Activated CD8-positive, alpha-beta memory T cell treated with anti-CD3 and anti-CD28 coated beads, Interleukin-2, amount 50 U/mL, for 24 hours (primary cell): Measurements from ENCODE around the gene FLAD1.

Experiments
- DNase-seq: peaks from one replicate; pipeline ENCODE4 v3.0.0-alpha.2; 2020; ENCODE audit errors: extremely low read depth

FLAD1 gene

GRCh38 chr1:155017041-155017945 is 34.1 kb downstream of the FLAD1 start:
- DNase-seq = peak; percentile 61

DNA sequence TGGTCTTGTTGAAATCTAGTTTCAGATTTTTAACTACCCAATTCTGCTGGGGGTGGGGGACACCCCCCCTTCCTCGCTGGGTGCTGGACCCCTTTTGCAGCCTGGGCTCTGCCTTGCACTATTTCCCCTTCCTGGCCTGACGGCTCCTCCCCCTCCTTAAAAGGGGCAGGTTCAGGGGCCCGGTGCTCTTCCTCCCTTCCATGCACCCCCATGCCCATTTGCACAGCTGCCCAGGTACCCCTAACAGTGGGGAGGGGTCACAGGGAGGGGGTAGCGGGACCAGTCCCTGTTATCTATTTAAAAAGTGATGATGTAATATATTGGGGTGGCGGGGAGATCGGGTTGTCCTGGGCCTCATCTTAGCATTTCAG is 34.8 kb downstream of the FLAD1 start:
- no peak for DNase-seq

DNA sequence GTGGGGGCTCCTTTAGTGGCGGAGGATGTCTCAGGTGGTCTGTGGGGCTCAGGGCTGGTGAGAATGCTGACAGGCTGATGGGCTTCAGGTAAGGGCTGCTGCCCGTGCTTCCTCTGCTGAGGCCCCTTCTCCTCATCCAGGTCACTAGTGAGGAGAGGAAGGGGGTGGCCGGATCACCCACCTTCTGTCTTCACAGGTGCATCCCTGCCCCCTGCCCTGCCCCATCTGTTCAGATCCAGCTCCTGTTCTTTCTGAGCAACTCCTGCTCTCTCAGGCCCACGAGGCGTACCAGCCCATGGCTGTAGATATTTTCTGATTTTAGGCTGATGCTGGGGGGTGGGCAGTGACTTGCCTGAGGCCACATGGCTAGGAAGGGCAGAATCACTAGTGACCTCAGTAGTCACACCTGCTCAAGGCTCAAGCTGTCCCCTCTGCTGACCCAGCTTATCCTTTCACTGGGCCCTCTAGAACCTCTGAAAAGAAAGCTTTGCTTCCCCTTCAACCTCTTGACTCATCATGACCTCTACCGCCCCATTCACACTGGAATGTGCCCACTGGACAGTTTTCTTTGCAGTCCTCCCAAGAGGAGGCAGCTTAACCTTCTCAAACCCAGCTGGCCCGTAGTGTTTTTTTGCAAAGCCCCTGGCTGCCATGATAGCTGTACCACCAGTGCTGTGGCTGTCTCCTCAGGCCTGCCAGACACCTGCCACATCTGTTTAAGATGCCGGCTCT is 35.6 kb downstream of the FLAD1 start:
- no peak for DNase-seq

GRCh38 chr1:155019377-155020245 is 36.5 kb downstream of the FLAD1 start:
- no peak for DNase-seq

DNA sequence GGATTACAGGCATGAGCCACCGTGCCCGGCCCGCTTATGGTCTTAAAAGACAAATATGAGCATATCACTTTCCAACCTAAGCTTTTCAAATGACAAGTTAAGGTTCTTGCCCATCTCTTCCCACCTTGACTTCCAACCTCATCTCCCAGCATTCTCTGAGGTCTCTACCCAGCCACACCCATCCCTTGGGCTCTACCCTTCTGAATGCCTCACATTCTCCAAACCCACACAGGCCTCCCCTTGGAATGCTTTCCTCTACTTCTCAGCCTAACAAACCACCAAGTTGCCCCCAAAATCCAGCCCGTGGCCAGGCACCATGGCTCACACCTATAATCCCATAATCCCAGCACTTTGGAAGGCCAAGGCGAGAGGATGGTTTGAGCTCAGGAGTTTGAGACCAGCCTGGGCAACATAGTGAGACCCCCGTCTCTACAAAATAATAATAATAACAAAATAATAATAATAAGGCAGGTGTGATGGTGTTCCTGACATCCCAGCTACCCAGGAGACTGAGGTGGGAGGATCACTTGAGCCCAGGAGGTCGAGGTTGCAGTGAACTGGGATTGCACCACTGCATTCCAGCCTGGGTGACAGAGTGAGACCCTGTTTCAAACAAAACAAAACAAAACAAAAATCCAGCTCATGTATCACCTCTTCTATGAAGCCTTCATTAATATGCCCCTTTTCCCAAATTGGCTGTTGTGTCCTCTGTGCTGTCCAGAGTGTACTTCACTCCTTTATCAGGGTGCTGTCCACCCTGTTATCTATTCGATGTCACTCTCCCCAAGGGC is 39.2 kb downstream of the FLAD1 start:
- no peak for DNase-seq

DNA sequence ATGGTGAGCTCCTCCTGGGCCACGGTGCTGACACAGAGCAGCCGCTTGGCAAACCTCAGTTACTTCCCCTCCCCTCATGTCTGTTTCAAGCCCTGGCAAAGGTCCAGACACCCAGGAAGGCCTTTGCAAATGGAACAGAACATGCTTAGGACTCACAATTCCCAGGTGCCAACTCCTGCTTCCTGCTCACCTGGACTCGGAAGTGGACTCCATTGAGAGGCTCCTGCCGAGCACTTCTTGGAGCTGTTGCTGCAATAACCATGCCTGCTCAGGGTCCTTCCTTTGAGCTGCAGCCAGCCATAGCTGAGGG is 39.7 kb downstream of the FLAD1 start:
- DNase-seq = no peak

- DNase-seq = no peak
Measured at GRCh38 chr1:155023627-155024026, 40.5 kb downstream of the FLAD1 start.

DNA sequence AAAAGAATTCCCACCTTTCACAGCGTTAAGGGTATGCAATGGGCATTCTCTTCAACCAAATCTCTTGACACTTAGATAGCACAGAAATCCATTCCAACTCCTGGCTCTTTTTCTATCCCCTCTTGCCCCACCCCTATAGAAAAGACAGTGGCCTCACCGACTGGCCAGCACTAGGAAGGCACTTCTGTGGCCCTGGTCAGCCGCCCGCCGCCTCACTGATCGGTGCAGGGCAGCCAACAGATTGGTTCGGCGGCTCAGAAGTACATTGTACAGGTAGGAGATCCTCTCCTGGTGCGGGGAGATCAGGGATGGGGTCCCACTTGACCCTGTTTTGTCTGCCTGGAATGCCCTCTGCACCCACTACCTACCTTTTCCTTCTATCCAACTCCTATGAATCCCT is 41.2 kb downstream of the FLAD1 start:
- DNase-seq = no peak

DNA sequence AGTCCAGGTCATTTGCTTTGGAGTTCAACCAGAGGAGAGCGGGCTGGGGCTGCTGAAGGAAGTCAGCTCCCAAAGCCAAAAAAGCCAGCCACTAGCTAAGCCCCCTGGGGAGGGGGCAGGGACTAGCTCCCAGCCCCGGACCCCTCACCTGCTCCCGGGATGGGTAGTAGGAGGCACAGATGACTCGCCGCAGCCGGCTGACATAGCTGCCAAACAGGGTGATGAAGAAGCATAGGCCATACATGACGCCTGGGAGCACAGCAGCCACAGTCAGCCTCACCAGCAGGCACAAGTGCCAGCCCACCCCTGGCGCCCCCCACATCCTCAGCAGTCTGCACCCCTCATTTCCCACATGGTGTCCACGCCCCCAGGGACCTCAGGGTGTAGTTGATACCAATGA is 43.0 kb downstream of the FLAD1 start:
- DNase-seq = no peak

GRCh38 chr1:155026588-155026987 is 43.4 kb downstream of the FLAD1 start:
- DNase-seq = no peak

GRCh38 chr1:155029513-155030242 is 46.5 kb downstream of the FLAD1 start:
- no peak for DNase-seq

DNA sequence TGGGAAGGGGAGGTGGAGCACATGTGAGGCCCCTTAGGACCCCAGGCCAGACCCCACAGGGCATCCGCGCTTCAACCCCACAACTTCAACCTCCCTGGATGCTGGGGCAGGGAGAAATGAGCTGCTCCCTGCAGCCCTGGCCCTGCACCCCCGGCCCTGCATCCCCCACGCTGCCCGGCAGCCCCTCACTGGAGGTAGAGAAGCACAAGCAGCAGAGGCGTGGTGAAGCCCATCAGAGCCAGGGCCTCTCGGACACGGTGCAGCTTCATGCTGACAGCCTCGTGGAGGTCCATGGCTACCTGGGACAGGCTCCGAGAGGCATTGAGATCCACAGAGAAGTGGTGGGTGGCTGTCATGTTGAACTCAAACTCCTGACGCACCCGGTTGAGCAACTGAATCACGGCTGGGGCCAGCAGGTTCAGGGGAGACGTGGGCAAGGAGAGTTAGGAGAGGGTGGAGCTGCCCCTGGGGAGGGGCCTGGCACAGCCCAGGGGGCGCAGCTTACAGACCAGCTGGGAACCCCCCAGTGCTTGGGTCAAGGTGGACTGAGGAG is 47.2 kb downstream of the FLAD1 start:
- DNase-seq = no peak

GRCh38 chr1:155030899-155031298 is 47.8 kb downstream of the FLAD1 start:
- DNase-seq = no peak

DNA sequence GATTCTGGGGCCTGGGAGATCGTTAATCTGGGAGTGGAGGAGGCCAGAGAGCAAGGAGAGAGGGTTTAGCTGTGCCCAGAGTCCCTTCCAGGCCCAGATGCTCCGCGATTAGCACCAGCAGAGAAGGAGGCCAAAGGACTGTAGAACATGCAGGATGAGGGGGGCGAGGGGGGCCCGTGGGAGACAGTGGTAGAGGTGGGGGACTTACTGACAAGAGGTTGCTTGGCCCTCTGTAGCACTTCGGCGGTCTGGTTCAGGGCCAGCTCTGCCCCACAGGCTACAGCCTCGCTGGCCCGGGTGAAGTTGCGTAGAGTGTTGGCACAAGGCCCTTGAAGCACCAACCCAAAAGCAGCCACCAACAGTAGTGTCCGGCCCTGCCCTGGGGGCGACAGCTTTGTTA is 49.7 kb downstream of the FLAD1 start:
- DNase-seq = no peak

DNA sequence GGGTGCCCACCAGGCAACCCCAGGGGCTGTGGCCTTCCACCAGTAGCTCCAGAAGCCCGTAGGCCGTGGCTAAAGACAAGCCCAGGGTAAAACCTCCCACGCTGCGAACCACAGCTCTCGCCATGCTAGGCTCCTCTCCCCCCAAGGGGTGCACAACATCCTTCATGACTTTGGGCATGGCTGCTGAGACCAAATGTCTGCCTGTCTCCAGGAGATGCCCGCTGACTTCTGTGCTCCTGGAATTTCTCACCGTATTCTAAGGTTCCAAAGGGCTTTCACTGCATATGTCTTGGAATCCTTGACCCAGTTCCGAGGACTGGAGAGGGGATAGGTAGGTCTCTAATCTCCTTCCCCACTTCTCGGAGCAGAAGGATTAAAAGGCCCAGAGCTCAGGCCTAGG is 50.4 kb downstream of the FLAD1 start, which contains the start of the genes DCST1 and DCST2:
Gene DCST1 (plus strand): TSS at position 301 of the 400 bp plus-strand sequence. CDS start 213 bp downstream, outside the sequence.
Gene DCST2 (minus strand): TSS at position 258 of the 400 bp plus-strand sequence. CDS start 80 bp downstream, at position 178.
- DNase-seq = no peak

DNA sequence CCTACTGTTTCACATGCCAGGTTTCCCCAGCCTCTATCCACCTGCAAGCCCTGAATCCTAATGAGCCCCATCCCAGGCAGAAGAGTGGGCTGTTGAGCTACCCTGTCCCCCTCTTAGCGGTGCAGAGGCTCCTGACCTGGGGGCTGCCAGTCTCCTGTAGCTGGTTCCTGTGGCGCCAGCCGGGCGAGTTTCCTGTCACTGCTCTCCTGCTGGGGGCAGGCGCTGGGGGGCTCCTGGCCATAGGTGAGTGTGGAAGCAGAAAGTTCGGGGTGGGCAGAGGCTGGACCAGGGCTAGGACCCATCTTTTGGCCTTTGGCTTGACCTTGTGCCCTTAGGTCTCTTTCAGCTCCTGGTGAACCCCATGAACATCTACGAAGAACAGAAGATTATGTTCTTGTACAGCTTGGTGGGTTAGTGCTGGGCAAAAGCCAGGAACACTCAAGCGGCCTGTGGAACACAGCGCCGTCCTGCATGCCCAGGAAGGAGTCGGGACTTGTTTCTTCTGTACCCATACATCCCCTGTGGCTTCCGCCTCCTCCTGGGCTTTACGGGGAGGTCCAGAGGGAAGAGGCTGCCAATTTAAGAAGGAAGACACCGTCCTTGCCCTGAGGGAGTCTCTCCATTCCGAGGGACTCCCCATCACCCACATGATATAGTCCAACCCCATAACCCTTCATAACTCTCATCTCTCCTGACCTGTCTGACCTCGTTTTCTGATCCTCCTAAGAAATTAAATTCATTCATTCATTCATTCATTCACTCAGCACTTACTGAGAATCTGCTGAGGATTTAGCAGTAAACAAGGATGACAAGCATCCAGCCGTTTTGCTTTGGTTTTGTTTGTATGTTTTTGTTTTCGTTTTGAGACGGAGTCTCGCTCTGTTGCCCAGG is 51.4 kb downstream of the FLAD1 start:
- no peak for DNase-seq

- no peak for DNase-seq
Measured at GRCh38 chr1:155035936-155036335, 52.8 kb downstream of the FLAD1 start.

DNA sequence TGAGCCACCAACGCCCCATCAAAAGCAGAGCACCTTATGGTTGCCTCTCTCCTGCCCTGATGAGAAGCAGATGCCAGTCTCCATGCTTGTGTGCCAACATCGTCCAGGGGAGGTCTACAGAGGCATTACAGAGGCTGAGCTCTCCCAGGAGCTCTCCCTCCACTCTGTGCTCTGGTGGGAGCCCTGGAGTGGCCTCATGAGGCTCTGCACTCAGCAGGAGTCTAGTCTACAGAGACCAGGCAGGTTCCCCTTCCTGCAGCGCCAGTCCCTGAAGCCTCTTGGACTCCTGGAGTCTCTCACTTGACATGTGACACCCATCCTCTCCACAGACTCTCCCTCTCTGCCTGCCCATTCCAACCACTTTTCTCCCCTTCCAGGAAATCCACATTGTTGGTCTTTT is 53.9 kb downstream of the FLAD1 start:
- no peak for DNase-seq

DNA sequence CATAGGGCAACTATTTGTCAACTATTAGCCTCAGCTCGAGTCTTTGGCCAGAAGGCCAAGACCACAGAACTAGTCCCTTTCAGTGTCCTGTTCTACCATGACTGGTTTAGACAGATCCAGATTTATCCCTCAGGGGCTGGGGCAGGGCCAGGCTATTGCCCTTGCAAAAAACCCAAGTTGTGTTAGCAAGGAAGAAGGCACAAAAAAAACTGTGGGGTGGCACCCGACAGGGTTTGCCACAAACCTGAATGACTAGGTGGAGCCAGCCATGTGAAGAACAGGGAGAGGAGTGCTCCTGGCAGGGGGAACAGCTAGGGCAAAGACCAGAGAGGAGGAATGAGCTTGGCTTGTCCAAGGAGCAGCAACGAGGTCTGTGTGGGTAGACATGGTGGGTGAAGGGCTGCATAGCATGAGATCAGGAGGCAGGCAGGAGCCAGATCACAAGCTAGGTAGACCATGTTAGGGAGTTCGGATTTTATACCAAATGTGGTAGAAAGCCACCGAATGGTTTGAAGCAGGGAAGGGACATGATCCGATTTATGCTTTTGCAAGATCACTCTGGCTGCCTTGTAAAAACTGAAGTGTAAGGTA is 54.8 kb downstream of the FLAD1 start:
- DNase-seq = no peak
